Astrocyte (in vitro differentiated cells and primary cell): ENCODE results near the gene ADGRB2. TPM values are rescaled to one million over a fixed set of nuclear protein-coding genes. Genes with fewer than 3 reads are reported as not detected.

Source experiments
- DNase-seq: peaks from one replicate; pipeline ENCODE4 v3.0.0-alpha.2; 2010; ENCODE audit warnings: low read depth
- FAIRE-seq: peaks from 2 replicates; lab custom pipeline; 2011; peaks lifted over from hg19 to GRCh38; lab: Jason Lieb, UNC
- H2AFZ ChIP-seq: 2 replicates; pipeline ENCODE4 v1.6.0; 2012; ENCODE audit warnings: low read depth, low read length, inconsistent platforms
- H3K27ac ChIP-seq: 2 replicates; pipeline ENCODE4 v1.5.1; 2011; ENCODE audit warnings: low read depth, low read length, inconsistent platforms
- H3K27me3 ChIP-seq: 2 replicates; pipeline ENCODE4 v1.6.0; 2011; ENCODE audit warnings: low read length, inconsistent platforms; ENCODE audit not compliant: insufficient read depth
- H3K36me3 ChIP-seq: 2 replicates; pipeline ENCODE4 v1.5.1; 2011; ENCODE audit warnings: low read length, inconsistent platforms; ENCODE audit not compliant: insufficient read depth
- H3K4me1 ChIP-seq: 2 replicates; pipeline ENCODE4 v1.5.1; 2011; ENCODE audit warnings: low read length, inconsistent platforms; ENCODE audit not compliant: insufficient read depth
- H3K4me2 ChIP-seq: 2 replicates; pipeline ENCODE4 v1.6.0; 2012; ENCODE audit warnings: low read length, inconsistent platforms
- H3K4me3 ChIP-seq: 2 replicates; pipeline ENCODE4 v1.5.1; 2011; ENCODE audit warnings: low read depth, mild to moderate bottlenecking, low read length, inconsistent platforms; ENCODE audit not compliant: insufficient read depth
- H3K79me2 ChIP-seq: 2 replicates; pipeline ENCODE4 v1.6.0; 2012; ENCODE audit warnings: mild to moderate bottlenecking, low read length, inconsistent platforms; ENCODE audit not compliant: insufficient read depth
- H3K9ac ChIP-seq: 2 replicates; pipeline ENCODE4 v1.6.0; 2012; ENCODE audit warnings: mild to moderate bottlenecking, low read length, inconsistent platforms
- H3K9me3 ChIP-seq: 2 replicates; pipeline ENCODE4 v1.5.1; 2012; ENCODE audit warnings: low read depth, mild to moderate bottlenecking, low read length, inconsistent platforms; ENCODE audit not compliant: insufficient read depth
- H4K20me1 ChIP-seq: 2 replicates; pipeline ENCODE4 v1.6.0; 2012; ENCODE audit warnings: low read length, inconsistent platforms; ENCODE audit not compliant: insufficient read depth
- H3K27ac Mint-ChIP-seq: one replicate; pipeline ENCODE4 v1.8.0; 2021; ENCODE audit warnings: mild to moderate bottlenecking, mixed read lengths; ENCODE audit not compliant: unreplicated experiment
- H3K27me3 Mint-ChIP-seq: one replicate; pipeline ENCODE4 v1.8.0; 2021; ENCODE audit warnings: low read depth, mixed read lengths; ENCODE audit not compliant: unreplicated experiment
- H3K36me3 Mint-ChIP-seq: one replicate; pipeline ENCODE4 v1.8.0; 2021; ENCODE audit warnings: low read depth, mixed read lengths; ENCODE audit not compliant: unreplicated experiment
- H3K4me1 Mint-ChIP-seq: one replicate; pipeline ENCODE4 v1.8.0; 2021; ENCODE audit warnings: low read depth, mixed read lengths; ENCODE audit not compliant: unreplicated experiment
- H3K4me3 Mint-ChIP-seq: one replicate; pipeline ENCODE4 v1.8.0; 2021; ENCODE audit warnings: mild to moderate bottlenecking, moderate library complexity, mixed read lengths; ENCODE audit not compliant: unreplicated experiment
- H3K9me3 Mint-ChIP-seq: one replicate; pipeline ENCODE4 v1.8.0; 2021; ENCODE audit warnings: mild to moderate bottlenecking, mixed read lengths; ENCODE audit not compliant: unreplicated experiment
- EZH2 ChIP-seq: IDR thresholded peaks from 2 replicates; pipeline ENCODE4 v1.6.1; 2012; ENCODE audit warnings: mild to moderate bottlenecking, low read length, inconsistent platforms; ENCODE audit not compliant: insufficient read depth
- total RNA-seq: library from RNA; stranded (reverse); gene quantifications from 2 replicates; pipeline ENCODE4 v1.2.1, GENCODE V29; 2021
- TF ChIP-seq, protein P1 (sequence below): IDR thresholded peaks from 2 replicates; pipeline ENCODE4 v1.5.1; 2011; ENCODE audit warnings: low read depth, mild to moderate bottlenecking, inconsistent platforms, low read length, moderate library complexity; ENCODE audit not compliant: insufficient read depth

The ADGRB2 gene
- total RNA-seq, 1 donor from 2014 or later: 25.8 TPM

GRCh38 chr1:31715087-31715872, 48.9 kb downstream of the ADGRB2 start:
- peak; percentile 82 for DNase-seq
- Histone ChIP-seq H3K4me1 (peaks cover 52% of the 10 kb centered on the region), H3K4me2 (peak overlapping the region; percentile 78), H3K4me3 (peak overlapping the region; percentile 27), H3K27ac (peak overlapping the region; percentile 80), H3K9me3 (no peaks in the 10 kb centered on the region), H3K27me3 (peaks cover 7% of the 10 kb centered on the region), H3K36me3 (no peaks in the 10 kb centered on the region), H3K79me2 (no peaks in the 10 kb centered on the region), H4K20me1 (no peaks in the 10 kb centered on the region), H3K9ac (peak overlapping the region; percentile 74), H2AFZ (peak overlapping the region; percentile 81)
- Mint-ChIP-seq H3K4me3 (peak overlapping the region; percentile 78), H3K4me1 (peaks cover 41% of the 10 kb centered on the region), H3K9me3 (peaks cover 1% of the 10 kb centered on the region), H3K27ac (peak overlapping the region; percentile 95), H3K27me3 (peaks cover 22% of the 10 kb centered on the region), H3K36me3 (no peaks in the 10 kb centered on the region)
- TF ChIP-seq, protein P1, sequence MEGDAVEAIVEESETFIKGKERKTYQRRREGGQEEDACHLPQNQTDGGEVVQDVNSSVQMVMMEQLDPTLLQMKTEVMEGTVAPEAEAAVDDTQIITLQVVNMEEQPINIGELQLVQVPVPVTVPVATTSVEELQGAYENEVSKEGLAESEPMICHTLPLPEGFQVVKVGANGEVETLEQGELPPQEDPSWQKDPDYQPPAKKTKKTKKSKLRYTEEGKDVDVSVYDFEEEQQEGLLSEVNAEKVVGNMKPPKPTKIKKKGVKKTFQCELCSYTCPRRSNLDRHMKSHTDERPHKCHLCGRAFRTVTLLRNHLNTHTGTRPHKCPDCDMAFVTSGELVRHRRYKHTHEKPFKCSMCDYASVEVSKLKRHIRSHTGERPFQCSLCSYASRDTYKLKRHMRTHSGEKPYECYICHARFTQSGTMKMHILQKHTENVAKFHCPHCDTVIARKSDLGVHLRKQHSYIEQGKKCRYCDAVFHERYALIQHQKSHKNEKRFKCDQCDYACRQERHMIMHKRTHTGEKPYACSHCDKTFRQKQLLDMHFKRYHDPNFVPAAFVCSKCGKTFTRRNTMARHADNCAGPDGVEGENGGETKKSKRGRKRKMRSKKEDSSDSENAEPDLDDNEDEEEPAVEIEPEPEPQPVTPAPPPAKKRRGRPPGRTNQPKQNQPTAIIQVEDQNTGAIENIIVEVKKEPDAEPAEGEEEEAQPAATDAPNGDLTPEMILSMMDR: peak; percentile 81
- TF ChIP-seq EZH2: no peak
- FAIRE-seq: no peak

DNA sequence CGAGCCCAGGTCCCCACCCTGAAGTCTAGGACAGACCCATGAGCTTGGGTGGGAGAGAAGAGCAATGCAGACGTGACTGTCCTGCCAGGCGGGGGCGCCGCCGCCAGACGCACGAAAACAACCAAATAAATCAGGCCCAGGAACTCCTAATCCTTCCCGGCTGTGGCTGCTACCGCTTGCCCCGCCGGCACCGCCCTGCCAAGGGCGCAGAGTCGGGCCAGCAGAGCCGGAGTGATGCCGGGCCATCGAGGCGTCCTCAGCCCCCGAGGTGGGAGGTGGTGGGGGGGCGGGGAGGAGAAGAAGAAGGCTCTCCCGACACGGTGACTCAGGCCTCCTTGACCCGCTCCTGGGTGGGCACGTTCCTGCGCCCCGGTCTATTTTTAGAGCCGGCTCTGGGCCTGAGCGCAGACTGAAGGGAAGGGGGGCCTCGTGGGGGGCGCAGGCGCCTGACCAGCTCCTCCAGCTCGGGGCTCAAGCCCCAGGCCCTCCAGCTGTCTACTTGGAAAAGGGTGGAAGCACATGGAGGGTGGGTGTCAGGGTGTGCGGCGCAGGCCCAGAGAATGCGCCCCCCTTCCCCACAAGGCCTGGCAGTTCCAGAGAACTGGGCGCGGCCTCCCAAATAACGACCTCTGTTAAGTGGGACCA, 49.6 kb downstream of the ADGRB2 start:
- no peaks in the 10 kb centered on the region for H3K79me2 ChIP-seq
- Mint-ChIP-seq H3K9me3 (peaks cover 1% of the 10 kb centered on the region), H3K27me3 (peaks cover 17% of the 10 kb centered on the region), H3K36me3 (no peaks in the 10 kb centered on the region), H3K4me1 (peaks cover 41% of the 10 kb centered on the region), H3K4me3 (peak overlapping the region; percentile 45), H3K27ac (peak overlapping the region; percentile 95)
- H4K20me1 ChIP-seq: no peaks in the 10 kb centered on the region
- H3K9me3 ChIP-seq: no peaks in the 10 kb centered on the region
- peaks cover 52% of the 10 kb centered on the region for H3K4me1 ChIP-seq
- no peak for TF ChIP-seq EZH2
- TF ChIP-seq, protein P1: peak; percentile 25
- no peak overlapping the region for H3K4me3 ChIP-seq
- peak overlapping the region; percentile 74 for H3K9ac ChIP-seq
- H2AFZ ChIP-seq: peak overlapping the region; percentile 81
- no peaks in the 10 kb centered on the region for H3K36me3 ChIP-seq
- no peak for FAIRE-seq
- H3K27ac ChIP-seq: peak overlapping the region; percentile 80
- peaks cover 7% of the 10 kb centered on the region for H3K27me3 ChIP-seq
- peak; percentile 60 for DNase-seq
- H3K4me2 ChIP-seq: peak overlapping the region; percentile 78
